Gastroesophageal sphincter (tissue), 4 donors: Measurements from ENCODE around the gene RGL1. TPM values are rescaled to one million over a fixed set of nuclear protein-coding genes. Genes with fewer than 3 reads are reported as not detected.
A peak's percentile ranks its signal among the peaks of the same experiment; 100 is the strongest.

Source experiments
- ATAC-seq: fragments of 150-250 bp; one replicate; pipeline ENCODE4 v1.9.1; 2016; ENCODE audit warnings: mild to moderate bottlenecking, moderate library complexity
- H3K27ac ChIP-seq, 4 donors: fragments of 200-600 bp; sonication (generic) in 3 of 4; 1 replicate in 3 of 4; 2 replicates in 1 of 4; pipeline ENCODE4 v1.5.1; 2016 to 2019
- H3K27me3 ChIP-seq: fragments of 200-600 bp; sonication (generic); one replicate; pipeline ENCODE4 v1.5.1; 2019
- H3K36me3 ChIP-seq, 2 donors: fragments of 200-600 bp; sonication (generic); one replicate each; pipeline ENCODE4 v1.5.1; 2019; ENCODE audit warnings: control low read depth in 1 of 2
- H3K4me1 ChIP-seq, 3 donors: fragments of 200-600 bp; sonication (generic); 1 replicate in 2 of 3; 2 replicates in 1 of 3; pipeline ENCODE4 v1.5.1; 2016 to 2019; ENCODE audit warnings: control low read depth in 2 of 3
- H3K4me3 ChIP-seq, 2 donors: fragments of 200-600 bp; sonication (generic); one replicate each; pipeline ENCODE4 v1.5.1; 2019; ENCODE audit warnings: mild to moderate bottlenecking in 1 of 2, moderate library complexity in 1 of 2
- H3K9me3 ChIP-seq, 3 donors: fragments of 200-600 bp; sonication (generic); one replicate each; pipeline ENCODE4 v1.5.1; 2017 to 2019; ENCODE audit warnings: control low read depth in 2 of 3
- EP300 ChIP-seq: sonication (generic); formaldehyde crosslinking; IDR thresholded peaks from one replicate; pipeline ENCODE4 v1.6.1; 2017; ENCODE audit warnings: antibody characterized with exemption, mild to moderate bottlenecking
- POLR2A ChIP-seq, 2 donors: fragments of 450-650 bp; IDR thresholded peaks; one replicate each; pipeline ENCODE4 v1.6.1; 2017; ENCODE audit warnings: antibody characterized with exemption in 2 of 2, mild to moderate bottlenecking in 2 of 2, moderate library complexity in 1 of 2
- POLR2AphosphoS5 ChIP-seq: sonication (generic); formaldehyde crosslinking; IDR thresholded peaks from one replicate; pipeline ENCODE4 v1.6.1; 2017; ENCODE audit warnings: antibody characterized with exemption
- WGBS, 2 donors: methylation state at CpG; one replicate each; pipeline ENCODE4 v1.1.5; 2018; ENCODE audit warnings: low coverage in 1 of 2; 5-methylcytosine and 5-hydroxymethylcytosine counted together
- total RNA-seq, 4 donors: library from RNA; depleted of rRNA; stranded (reverse); fragments of >200 nt; gene quantifications; one replicate each; pipeline ENCODE4 v1.1.0, GENCODE V29; 2016
- TF ChIP-seq, protein P1 (sequence below), 4 experiments: fragments of 200-600 bp in 2 of 4; fragments of 450-650 bp in 2 of 4; sonication (generic) in 1 of 4; IDR thresholded peaks; one replicate each; pipeline ENCODE4 v1.5.1; 2017 to 2019; ENCODE audit warnings: antibody characterized with exemption in 4 of 4, mild to moderate bottlenecking in 2 of 4, moderate library complexity in 2 of 4

RGL1 gene
- total RNA-seq, 4 donors from 2014 or later: 31.3 to 57.8 (median 38.9) TPM

DNA sequence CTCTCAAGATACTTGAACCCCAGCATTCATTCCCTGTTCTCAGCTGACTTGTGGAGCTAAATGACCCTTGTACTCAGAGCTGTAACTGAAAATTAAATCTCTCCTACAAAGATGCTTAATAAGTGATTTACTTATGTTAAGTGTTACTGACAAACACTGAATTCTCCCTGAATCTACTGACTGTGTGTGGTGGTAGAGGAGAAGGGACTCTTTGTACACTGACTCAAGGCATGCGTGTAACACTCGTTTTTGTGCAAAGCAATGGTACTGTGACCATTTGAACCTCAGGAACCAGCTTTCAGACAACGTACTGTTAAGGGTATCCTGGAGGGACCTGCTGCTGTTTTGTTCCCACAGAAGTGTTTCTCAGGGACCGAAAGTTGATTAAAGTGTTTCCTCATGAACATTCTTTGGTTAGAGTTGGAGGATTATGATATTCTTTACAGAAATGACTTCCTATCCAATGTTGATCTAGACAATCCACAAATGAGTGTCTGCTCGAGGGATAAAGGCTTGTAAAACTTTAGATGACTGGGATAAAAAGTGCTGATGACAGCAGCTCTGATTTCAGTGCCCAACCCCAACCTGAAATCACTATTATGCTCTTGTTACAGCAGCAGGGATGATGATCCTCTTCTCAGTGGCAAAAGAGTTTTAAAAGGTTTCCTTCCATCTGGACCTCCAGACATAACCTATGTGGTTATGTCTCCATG, 12.8 kb downstream of the RGL1 start:
- peak overlapping the region in 1 of 2 donors; percentile 8 for H3K4me3 ChIP-seq
- 29 to 36% methylated on average over 4 of the region's 5 CpGs for whole genome bisulfite sequencing, 2 donors
- H3K27ac ChIP-seq: peak overlapping the region; percentile 57 to 76 (median 64)
- no peak for ATAC-seq
- H3K27me3 ChIP-seq: no peaks in the 10 kb centered on the region
- TF ChIP-seq, protein P1, sequence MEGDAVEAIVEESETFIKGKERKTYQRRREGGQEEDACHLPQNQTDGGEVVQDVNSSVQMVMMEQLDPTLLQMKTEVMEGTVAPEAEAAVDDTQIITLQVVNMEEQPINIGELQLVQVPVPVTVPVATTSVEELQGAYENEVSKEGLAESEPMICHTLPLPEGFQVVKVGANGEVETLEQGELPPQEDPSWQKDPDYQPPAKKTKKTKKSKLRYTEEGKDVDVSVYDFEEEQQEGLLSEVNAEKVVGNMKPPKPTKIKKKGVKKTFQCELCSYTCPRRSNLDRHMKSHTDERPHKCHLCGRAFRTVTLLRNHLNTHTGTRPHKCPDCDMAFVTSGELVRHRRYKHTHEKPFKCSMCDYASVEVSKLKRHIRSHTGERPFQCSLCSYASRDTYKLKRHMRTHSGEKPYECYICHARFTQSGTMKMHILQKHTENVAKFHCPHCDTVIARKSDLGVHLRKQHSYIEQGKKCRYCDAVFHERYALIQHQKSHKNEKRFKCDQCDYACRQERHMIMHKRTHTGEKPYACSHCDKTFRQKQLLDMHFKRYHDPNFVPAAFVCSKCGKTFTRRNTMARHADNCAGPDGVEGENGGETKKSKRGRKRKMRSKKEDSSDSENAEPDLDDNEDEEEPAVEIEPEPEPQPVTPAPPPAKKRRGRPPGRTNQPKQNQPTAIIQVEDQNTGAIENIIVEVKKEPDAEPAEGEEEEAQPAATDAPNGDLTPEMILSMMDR (IDR thresholded peaks at IDR 0.05): no peak
- TF ChIP-seq POLR2A (IDR thresholded peaks at IDR 0.05) (no peak), EP300 (no peak), POLR2AphosphoS5 (no peak)
- peaks cover 29 to 99% (median 53%) of the 10 kb centered on the region in 3 donors for H3K4me1 ChIP-seq
- H3K36me3 ChIP-seq: no peaks in the 10 kb centered on the region
- H3K9me3 ChIP-seq: no peaks in the 10 kb centered on the region

DNA sequence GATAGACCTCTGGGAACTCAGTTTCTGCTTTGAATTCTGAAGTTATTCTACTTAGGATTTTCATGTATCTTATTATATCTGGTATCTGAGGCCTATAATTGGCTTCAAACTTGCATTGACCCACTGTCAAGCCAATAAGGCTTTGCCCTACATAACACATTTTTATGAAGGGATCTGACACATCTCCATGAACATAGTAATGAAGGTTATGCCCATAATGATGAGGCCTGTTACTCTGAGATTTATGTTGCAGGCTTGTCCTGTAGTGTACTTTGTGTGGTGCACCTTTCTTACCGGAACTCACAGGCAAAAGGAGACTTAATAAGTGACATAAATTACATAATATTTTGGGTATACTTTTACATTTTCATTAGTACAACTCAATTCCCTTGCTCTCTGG, 14.1 kb downstream of the RGL1 start:
- ATAC-seq: no peak
- Histone ChIP-seq H3K36me3 (no peaks in the 10 kb centered on the region), H3K9me3 (no peaks in the 10 kb centered on the region), H3K4me3 (no peak overlapping the region), H3K27ac (peak overlapping the region in 1 of 4 donors; percentile 83), H3K27me3 (no peaks in the 10 kb centered on the region), H3K4me1 (peaks cover 32 to 98% (median 41%) of the 10 kb centered on the region in 3 donors)
- TF ChIP-seq POLR2AphosphoS5 (no peak), EP300 (no peak), POLR2A (IDR thresholded peaks at IDR 0.05) (no peak)
- WGBS, 2 donors: 100% methylated on average over 1 of the region's 1 CpG

DNA sequence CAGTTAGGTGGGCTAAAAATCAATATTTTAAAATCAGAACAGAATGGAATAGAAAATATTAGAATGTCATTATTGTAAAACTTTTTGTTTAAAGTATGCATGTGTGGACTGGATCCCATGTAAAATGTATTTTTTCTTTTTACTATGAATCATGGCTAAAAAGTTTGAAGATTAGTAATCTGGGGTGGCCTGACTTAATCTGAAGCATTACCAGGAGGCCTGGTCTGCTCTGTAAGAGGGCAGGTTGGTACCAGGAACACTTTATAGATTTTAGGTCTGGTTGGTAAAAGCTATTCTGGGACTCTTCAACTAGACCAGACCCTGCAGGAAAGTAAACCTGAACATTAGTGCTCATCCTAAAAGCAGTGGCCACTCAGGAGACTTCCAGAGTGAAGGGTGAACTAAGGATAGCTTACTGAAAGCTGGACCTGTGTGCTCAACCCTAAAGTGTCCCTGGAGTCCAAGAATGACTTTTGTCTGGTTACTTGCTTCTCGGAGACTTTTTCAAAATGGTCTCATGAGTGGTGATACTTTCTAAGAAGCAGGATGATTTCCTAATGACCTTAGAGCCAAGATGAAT, 16.5 kb downstream of the RGL1 start:
- no peak for ATAC-seq
- H3K36me3 ChIP-seq: no peaks in the 10 kb centered on the region
- WGBS, 2 donors: 0% methylated on average over 1 of the region's 1 CpG; no CpG with 5 or more reads in 1 of the 2 donors

DNA sequence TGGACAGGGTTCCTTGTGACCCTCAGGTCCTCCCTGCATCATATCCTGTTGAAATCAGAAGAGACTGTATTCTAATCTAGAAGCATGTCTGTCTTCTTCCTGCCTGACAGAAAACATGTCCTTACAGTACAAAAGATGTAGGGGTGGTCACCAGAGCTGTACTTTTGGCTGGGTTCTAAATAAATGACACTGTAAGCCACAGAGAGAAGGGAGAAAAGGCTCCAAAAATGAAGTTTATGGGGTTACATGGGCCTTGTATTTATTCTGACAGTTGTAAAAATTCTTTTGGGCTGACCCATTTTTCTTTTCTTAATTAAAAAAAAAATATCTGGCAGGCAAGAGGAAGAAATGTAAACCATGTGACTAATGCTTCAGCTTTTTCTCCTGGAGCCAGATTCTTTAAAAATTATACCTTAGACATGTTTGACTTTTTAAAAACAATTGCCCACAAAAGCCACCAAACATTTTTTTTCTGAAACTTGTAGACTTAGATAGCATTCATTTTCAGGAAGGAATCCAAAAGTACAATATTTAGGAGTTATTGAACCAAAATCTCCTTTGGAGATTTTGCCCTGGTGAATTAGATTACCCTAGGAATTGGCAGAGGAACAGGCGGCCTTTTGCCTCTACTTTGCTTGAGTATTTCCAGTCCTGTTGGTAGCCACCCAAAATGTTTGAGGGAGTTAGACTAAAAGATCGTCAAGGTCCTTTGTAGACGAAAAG, 17.1 kb downstream of the RGL1 start:
- TF ChIP-seq, protein P1 (IDR thresholded peaks at IDR 0.05): no peak
- TF ChIP-seq POLR2AphosphoS5: peak; percentile 62
- no peak for TF ChIP-seq EP300
- peaks cover 17 to 96% (median 37%) of the 10 kb centered on the region in 3 donors for H3K4me1 ChIP-seq
- no peak overlapping the region for H3K4me3 ChIP-seq
- no peaks in the 10 kb centered on the region for H3K36me3 ChIP-seq
- no peaks in the 10 kb centered on the region for H3K27me3 ChIP-seq
- peak; percentile 52 for ATAC-seq
- 21 to 25% methylated on average over 2 to 3 of the region's 3 CpGs for WGBS, 2 donors
- peak overlapping the region; percentile 78 to 96 (median 84) for H3K27ac ChIP-seq
- H3K9me3 ChIP-seq: no peaks in the 10 kb centered on the region

More for the DNA sequence above, 16.5 kb downstream of the RGL1 start:
- Histone ChIP-seq H3K4me3 (no peak overlapping the region), H3K9me3 (no peaks in the 10 kb centered on the region), H3K27ac (peak overlapping the region; percentile 78 to 96 (median 84)), H3K4me1 (peaks cover 24 to 96% (median 43%) of the 10 kb centered on the region in 3 donors), H3K27me3 (no peaks in the 10 kb centered on the region)
- TF ChIP-seq, protein P1 (IDR thresholded peaks at IDR 0.05): no peak
- TF ChIP-seq POLR2A (IDR thresholded peaks at IDR 0.05): no peak
- no peak for TF ChIP-seq POLR2AphosphoS5
- no peak for TF ChIP-seq EP300

DNA sequence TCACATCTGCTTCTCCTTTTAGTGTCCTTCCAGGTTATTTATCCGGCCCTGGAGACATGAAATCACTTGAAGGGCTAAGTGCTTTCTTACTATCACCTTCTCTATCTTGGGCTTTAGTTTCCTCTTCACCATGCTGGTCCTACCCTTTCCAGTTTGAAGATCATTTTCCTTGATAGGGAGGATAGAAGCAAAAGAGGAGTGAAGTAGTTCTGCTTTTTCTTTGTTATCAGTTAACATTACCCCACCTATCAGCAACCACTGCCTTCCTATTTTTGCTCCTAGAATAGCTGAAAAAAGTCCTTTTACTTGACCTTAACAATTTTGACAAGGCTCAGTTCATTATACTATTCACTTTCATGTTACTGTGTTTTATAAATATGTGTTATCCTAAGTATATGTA, 19.4 kb downstream of the RGL1 start:
- no peak overlapping the region for H3K4me3 ChIP-seq
- H3K4me1 ChIP-seq: peaks cover 23 to 96% (median 39%) of the 10 kb centered on the region in 3 donors
- no peaks in the 10 kb centered on the region for H3K9me3 ChIP-seq
- H3K36me3 ChIP-seq: no peaks in the 10 kb centered on the region
- TF ChIP-seq, protein P1 (IDR thresholded peaks at IDR 0.05): no peak
- TF ChIP-seq POLR2AphosphoS5 (no peak), POLR2A (IDR thresholded peaks at IDR 0.05) (no peak), EP300 (no peak)
- H3K27ac ChIP-seq: peak overlapping the region; percentile 59 to 84 (median 72)
- ATAC-seq: no peak
- 85% methylated on average over 1 of the region's 1 CpG; no CpG with 5 or more reads in 1 of the 2 donors for WGBS, 2 donors
- no peaks in the 10 kb centered on the region for H3K27me3 ChIP-seq
